GM13977 (cell line): ENCODE measurements around the gene ANGPTL2.
"Not testable (repeated sequence)": the region's sequence is repeated elsewhere in the genome, so short reads cannot be mapped to it uniquely, and the experiment has no call there.

Experiments
- DNase-seq: peaks from one replicate; pipeline ENCODE4 v3.0.0; 2012; ENCODE audit warnings: low spot score
- in situ Hi-C: fragments of 300-500 bp; cut with MboI; formaldehyde crosslinking; loops from one replicate; pipeline ENCODE4 v1.12.0; 2022; ENCODE audit warnings: low sequenced_read_pairs, low pct_unique_long_range_greater_than_20kb, mixed read lengths, inconsistent platforms; ENCODE audit not compliant: unreplicated experiment
- TF ChIP-seq, protein P1 (sequence below): IDR thresholded peaks from 2 replicates; pipeline ENCODE4 v1.5.1; 2012; ENCODE audit warnings: mild to moderate bottlenecking, control low read depth; ENCODE audit not compliant: insufficient read depth; ENCODE audit errors: extremely low read depth, missing control alignments

ANGPTL2 gene

DNA sequence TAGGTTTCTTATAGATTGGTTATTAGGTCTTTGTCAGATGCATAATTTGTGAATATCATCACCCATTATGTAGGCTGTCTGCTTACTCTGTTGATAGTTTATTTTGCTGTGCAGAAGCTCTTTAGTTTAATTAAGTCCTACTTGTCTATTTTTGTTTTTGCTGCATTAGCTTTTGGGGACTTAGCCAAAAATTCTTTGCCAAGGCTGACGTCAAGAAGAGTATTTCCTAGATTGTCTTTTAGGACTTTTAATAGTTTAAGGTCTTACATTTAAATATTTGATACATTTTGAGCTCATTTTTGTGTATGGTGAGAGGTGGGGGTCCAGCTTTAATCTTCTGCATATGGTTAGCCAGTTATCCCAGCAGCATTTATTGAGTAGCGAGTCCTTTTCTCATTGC lies 24.8 kb upstream of the ANGPTL2 start:
- TF ChIP-seq, protein P1, sequence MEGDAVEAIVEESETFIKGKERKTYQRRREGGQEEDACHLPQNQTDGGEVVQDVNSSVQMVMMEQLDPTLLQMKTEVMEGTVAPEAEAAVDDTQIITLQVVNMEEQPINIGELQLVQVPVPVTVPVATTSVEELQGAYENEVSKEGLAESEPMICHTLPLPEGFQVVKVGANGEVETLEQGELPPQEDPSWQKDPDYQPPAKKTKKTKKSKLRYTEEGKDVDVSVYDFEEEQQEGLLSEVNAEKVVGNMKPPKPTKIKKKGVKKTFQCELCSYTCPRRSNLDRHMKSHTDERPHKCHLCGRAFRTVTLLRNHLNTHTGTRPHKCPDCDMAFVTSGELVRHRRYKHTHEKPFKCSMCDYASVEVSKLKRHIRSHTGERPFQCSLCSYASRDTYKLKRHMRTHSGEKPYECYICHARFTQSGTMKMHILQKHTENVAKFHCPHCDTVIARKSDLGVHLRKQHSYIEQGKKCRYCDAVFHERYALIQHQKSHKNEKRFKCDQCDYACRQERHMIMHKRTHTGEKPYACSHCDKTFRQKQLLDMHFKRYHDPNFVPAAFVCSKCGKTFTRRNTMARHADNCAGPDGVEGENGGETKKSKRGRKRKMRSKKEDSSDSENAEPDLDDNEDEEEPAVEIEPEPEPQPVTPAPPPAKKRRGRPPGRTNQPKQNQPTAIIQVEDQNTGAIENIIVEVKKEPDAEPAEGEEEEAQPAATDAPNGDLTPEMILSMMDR, result no peak
- DNase-seq, result no peak
- in situ Hi-C loops, result no loop called here

DNA sequence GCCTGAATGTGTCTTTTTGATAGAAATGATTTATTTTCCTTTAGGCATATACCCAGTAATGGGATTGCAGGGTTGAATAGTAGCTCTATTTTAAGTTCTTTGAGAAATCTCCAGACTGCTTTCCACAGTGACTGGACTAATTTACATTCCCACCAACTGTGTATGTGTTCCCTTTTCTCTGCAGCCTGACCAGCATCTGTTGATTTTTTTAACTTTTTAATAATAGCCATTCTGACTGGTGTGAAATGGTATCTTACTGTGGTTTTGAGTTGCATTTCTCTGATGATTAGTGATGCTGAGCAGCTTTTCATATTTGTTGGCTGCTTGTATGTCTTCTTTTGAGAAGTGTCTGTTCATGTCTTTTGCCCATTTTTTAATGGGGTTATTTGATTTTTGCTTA lies 24.4 kb upstream of the ANGPTL2 start:
- DNase-seq, in situ Hi-C loops: not testable (repeated sequence)

DNA sequence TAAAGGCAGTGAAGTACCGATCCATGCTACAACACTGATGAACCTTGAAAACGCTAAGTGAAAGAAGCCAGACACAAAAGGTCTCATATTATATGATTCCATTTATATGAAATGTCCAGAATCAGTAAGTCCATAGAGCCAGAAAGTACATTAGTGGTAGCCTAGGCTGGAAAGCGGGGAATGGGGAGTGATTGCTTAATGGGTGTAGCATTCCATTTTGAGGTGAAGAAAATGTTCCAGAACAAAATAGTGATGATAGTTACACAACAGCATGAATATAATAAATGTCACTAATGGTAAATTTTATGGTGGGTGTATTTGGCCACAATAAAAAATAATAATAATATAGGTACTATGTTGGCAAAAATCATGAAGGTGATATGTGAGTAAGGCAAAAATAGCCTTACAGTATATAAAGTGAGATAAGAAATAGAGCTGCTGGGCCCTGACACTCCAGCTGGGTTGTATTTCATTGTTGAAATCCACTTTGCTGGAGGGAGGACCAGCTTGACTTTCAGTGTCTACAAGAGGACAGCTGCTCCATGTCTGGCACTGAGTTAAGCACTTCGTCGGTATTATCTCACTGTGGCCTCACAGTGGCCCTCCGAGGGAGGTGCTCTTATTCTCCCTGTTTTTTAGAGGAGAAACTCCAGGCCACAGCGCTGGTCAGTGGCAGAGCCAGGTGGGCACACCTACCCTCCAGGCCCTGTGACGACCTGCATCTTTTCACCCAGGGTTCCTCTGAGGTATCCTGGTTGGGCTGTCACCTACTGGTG lies 22.4 kb upstream of the ANGPTL2 start:
- DNase-seq, result no peak
- TF ChIP-seq, protein P1, result no peak
- in situ Hi-C loops, result no loop called here

DNA sequence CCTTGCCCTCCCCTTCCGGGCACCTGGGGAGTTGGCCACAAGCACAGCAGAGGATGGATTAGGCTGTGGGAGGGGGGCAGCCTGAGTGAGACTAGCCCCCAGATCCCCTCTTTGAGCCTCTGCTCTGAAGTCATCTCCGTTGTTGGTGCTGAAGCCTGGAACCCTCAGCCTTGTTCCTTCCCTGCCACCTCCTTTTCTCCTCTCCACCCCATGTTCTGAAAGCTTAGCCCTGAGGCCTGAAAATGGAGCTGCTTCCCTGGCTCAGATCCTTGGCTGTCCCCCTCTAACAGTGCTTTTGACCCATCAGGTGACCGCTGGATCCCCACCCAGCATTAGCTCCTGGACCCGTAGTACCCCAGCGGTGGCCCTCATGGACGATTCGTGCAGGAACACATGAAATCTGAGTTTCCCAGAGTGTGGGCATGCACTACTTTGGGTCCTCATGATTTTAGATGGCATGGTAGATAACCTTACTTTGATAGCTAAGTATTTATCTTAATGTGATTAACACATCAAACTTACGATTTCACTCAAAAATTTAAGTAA lies 21.6 kb upstream of the ANGPTL2 start:
- TF ChIP-seq, protein P1, result no peak
- in situ Hi-C loops, result no loop called here
- no peak for DNase-seq

DNA sequence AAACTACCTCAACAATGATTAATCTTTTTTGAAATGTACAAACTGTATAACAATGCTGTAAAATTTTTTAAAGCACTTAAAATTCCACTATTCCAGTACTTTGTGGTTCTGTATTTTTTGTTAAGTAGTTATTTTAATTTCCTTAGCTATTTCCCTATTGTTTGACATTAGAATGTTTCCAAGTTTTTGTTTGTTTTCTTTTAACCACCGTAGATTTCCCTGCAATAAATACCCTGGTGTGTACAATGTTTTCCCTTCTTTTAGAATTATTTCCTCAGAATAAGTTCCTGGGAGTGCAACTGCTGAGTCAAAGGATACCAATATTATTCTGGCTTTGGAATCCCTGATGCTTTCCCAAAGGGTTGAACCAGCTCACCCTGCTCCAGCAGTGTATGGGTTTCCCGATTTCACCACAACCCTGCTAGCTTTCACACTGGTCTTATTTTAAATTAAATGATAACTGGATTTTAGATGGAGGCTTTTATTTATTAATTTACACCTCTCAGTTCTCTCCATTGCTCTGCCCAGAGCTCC lies 20.6 kb upstream of the ANGPTL2 start:
- TF ChIP-seq, protein P1, result no peak
- no peak for DNase-seq
- in situ Hi-C loops, result no loop called here

DNA sequence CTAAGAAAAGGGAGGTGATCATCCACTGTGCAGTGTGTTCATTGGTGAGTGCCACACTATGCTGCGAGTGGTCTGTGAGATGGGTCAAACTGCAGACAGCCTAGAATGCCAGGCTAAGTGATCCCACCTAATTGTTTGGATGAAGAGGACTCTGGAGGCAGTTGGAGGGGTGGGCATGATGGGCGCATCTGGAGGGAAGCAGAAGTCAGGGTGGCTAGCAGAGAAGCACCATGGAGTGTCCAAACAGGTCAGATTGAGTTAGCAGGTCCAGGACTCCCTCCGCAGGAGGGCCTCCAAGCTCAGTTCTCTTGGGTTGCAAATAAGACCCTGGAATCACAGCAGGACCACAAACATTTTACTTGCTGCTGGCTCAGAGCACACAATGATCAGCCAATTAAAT lies 19.9 kb upstream of the ANGPTL2 start:
- no peak for DNase-seq
- TF ChIP-seq, protein P1, result no peak
- in situ Hi-C loops, result no loop called here
